Colonic mucosa (tissue), 4 donors: ENCODE data around the gene PGR. TPM values are rescaled to one million over a fixed set of nuclear protein-coding genes. Genes with fewer than 3 reads are reported as not detected.

Source experiments
- DNase-seq: peaks from one replicate; pipeline ENCODE4 v3.0.0-alpha.2; 2020
- H3K27ac ChIP-seq: fragments of 200-600 bp; one replicate; pipeline ENCODE4 v1.8.0; 2021
- H3K27me3 ChIP-seq: fragments of 200-600 bp; one replicate; pipeline ENCODE4 v1.8.0; 2021
- H3K36me3 ChIP-seq: fragments of 200-600 bp; one replicate; pipeline ENCODE4 v1.8.0; 2021
- H3K4me1 ChIP-seq: fragments of 200-600 bp; one replicate; pipeline ENCODE4 v1.8.0; 2021; ENCODE audit warnings: mild to moderate bottlenecking
- H3K4me3 ChIP-seq: fragments of 200-600 bp; one replicate; pipeline ENCODE4 v1.8.0; 2021
- H3K9ac ChIP-seq, 2 donors: one replicate each; pipeline ENCODE4 v1.7.0; 2013; ENCODE audit warnings: control low read depth in 2 of 2, low read depth in 2 of 2, low read length in 2 of 2
- H3K9me3 ChIP-seq: fragments of 200-600 bp; one replicate; pipeline ENCODE4 v1.8.0; 2021
- intact Hi-C: fragments of 100-400 bp; cut with DNase I; formaldehyde crosslinking; loops from one replicate; pipeline ENCODE4 v1.14.1; 2022
- total RNA-seq, 2 donors: library from RNA; stranded (reverse); fragmentation: NEBNext Ultra II Directional in 1 of 2; extraction: Animal tissue kit (Norgen Biotek cat#: 25700) in 1 of 2; gene quantifications; one replicate each; pipeline ENCODE4 v1.2.1, GENCODE V29; 2021
- TF ChIP-seq, protein P1 (sequence below): fragments of 200-600 bp; IDR thresholded peaks from one replicate; pipeline ENCODE4 v1.8.0; 2022; ENCODE audit warnings: antibody characterized with exemption, mild to moderate bottlenecking
- donor health status: healthy.
- donor health status: DM: no; HTN: no; CAD: no.
- donor health status: DM: no; HTN: no; CAD: no.

The PGR gene
- total RNA-seq, 2 donors from 2014 or later: 0.27 to 0.69 TPM

- DNase-seq: no peak
- Histone ChIP-seq H3K27me3 (no peaks in the 10 kb centered on the region), H3K4me1 (no peaks in the 10 kb centered on the region)
Observed at GRCh38 chr11:101138245-101138930, 8.8 kb upstream of the PGR start.

DNA sequence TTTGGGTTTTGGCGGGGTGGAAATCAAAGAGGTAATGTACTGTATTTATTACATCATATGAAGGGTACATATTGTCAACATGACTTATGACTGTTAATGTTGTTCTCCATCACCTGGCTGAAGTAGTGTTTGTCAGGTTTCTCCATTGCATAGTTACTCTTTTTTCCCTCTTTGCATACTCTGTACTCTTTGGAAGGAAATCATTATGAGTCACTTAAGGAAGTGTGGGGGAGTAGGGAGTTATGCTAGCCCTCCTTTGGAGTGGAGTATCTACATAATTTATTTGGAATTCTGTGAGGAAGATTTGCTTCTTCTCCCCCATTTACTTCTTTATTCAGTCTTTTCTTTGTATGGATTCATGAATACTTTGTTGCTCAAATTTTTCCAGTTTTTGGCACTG lies 3.6 kb upstream of the PGR start:
- H3K36me3 ChIP-seq: no peaks in the 10 kb centered on the region
- intact Hi-C loops: no loop called here
- H3K9me3 ChIP-seq: no peaks in the 10 kb centered on the region

More at GRCh38 chr11:101138245-101138930, 8.8 kb upstream of the PGR start:
- H3K36me3 ChIP-seq: no peaks in the 10 kb centered on the region
- TF ChIP-seq, protein P1, sequence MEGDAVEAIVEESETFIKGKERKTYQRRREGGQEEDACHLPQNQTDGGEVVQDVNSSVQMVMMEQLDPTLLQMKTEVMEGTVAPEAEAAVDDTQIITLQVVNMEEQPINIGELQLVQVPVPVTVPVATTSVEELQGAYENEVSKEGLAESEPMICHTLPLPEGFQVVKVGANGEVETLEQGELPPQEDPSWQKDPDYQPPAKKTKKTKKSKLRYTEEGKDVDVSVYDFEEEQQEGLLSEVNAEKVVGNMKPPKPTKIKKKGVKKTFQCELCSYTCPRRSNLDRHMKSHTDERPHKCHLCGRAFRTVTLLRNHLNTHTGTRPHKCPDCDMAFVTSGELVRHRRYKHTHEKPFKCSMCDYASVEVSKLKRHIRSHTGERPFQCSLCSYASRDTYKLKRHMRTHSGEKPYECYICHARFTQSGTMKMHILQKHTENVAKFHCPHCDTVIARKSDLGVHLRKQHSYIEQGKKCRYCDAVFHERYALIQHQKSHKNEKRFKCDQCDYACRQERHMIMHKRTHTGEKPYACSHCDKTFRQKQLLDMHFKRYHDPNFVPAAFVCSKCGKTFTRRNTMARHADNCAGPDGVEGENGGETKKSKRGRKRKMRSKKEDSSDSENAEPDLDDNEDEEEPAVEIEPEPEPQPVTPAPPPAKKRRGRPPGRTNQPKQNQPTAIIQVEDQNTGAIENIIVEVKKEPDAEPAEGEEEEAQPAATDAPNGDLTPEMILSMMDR: no peak
- intact Hi-C loops: no loop called here
- no peak overlapping the region for H3K4me3 ChIP-seq
- no peaks in the 10 kb centered on the region for H3K9me3 ChIP-seq
- H3K27ac ChIP-seq: no peak overlapping the region
- no peak overlapping the region for H3K9ac ChIP-seq

DNA sequence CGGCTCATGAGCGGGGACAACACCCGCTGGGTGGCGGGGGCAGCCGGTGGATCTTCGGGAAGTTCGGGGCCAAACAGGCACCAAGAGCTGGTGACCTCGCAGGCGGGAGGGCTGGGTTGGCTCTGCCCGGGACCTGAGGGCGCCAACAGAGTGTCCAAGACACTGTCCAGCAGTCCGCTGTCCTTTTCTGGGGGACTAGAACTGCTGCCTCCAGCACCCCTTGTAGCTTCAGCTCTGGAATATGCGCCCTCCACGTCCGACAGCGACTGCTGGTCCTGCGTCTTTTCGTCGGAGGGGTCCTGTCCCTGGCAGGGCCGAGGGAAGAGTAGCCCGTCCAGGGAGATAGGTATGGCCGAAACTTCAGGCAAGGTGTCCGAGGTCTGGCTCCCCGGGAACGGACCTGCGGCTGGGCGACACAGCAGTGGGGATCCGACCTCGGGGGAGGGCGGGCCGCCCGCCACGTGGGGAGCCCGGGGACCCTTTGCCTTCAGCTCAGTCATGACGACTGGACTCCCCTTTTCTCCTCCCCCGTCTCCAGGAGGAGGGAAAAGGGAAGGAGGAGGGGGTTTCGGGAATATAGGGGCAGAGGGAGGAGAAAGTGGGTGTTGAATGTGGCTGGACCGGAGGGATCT lies 926 bp downstream of the PGR start:
- intact Hi-C loops: no loop called here
- Histone ChIP-seq H3K9me3 (no peaks in the 10 kb centered on the region), H3K4me1 (peaks cover 3% of the 10 kb centered on the region), H3K4me3 (peak overlapping the region; percentile 43), H3K27ac (no peak overlapping the region), H3K27me3 (peaks cover 22% of the 10 kb centered on the region), H3K36me3 (no peaks in the 10 kb centered on the region), H3K9ac (peak overlapping the region in 1 of 2 donors; percentile 60)
- DNase-seq: no peak
- TF ChIP-seq, protein P1: no peak

More for the DNA sequence above, 3.6 kb upstream of the PGR start:
- Histone ChIP-seq H3K4me3 (no peak overlapping the region), H3K9ac (no peak overlapping the region), H3K27ac (no peak overlapping the region), H3K27me3 (peaks cover 10% of the 10 kb centered on the region), H3K4me1 (peaks cover under 1% of the 10 kb centered on the region)
- no peak for DNase-seq
- TF ChIP-seq, protein P1: no peak

- H3K9ac ChIP-seq: peak overlapping the region in 1 of 2 donors; percentile 60
- H3K27me3 ChIP-seq: peaks cover 22% of the 10 kb centered on the region
- peaks cover 3% of the 10 kb centered on the region for H3K4me1 ChIP-seq
- peak overlapping the region; percentile 43 for H3K4me3 ChIP-seq
- intact Hi-C loops: no loop called here
- H3K27ac ChIP-seq: no peak overlapping the region
- TF ChIP-seq, protein P1: no peak
- peak; percentile 21 for DNase-seq
- H3K36me3 ChIP-seq: no peaks in the 10 kb centered on the region
- H3K9me3 ChIP-seq: no peaks in the 10 kb centered on the region
Observed at GRCh38 chr11:101127699-101128570, 1.7 kb downstream of the PGR start.

- H3K4me1 ChIP-seq: peaks cover 3% of the 10 kb centered on the region
- peak overlapping the region in 1 of 2 donors; percentile 60 for H3K9ac ChIP-seq
- H3K36me3 ChIP-seq: no peaks in the 10 kb centered on the region
- no peak for DNase-seq
- no peak overlapping the region for H3K27ac ChIP-seq
- H3K9me3 ChIP-seq: no peaks in the 10 kb centered on the region
- peak overlapping the region; percentile 43 for H3K4me3 ChIP-seq
- H3K27me3 ChIP-seq: peaks cover 22% of the 10 kb centered on the region
- TF ChIP-seq, protein P1: no peak
- intact Hi-C loops: no loop called here
Observed at GRCh38 chr11:101127197-101127698, 2.4 kb downstream of the PGR start.
